ENCODE data around the gene CHST5.
"Not testable (repeated sequence)": the region's sequence is repeated elsewhere in the genome, so short reads cannot be mapped to it uniquely, and the experiment has no call there.

CHST5 gene

GRCh38 chr16:75514296-75514695 lies 21.6 kb downstream of the CHST5 start:
- DNase-seq (ENCODE audit: low read depth in 2 of 2, low spot score in 1 of 2) = no peak

- DNase-seq (ENCODE audit: low read depth in 2 of 2, low spot score in 1 of 2) = no peak
Observed at GRCh38 chr16:75506574-75506973, 29.3 kb downstream of the CHST5 start.

- DNase-seq (ENCODE audit: low read depth in 2 of 2, low spot score in 1 of 2) = no peak
Observed at GRCh38 chr16:75506107-75506506, 29.8 kb downstream of the CHST5 start.

- no peak for DNase-seq (ENCODE audit: low read depth in 2 of 2, low spot score in 1 of 2)
Observed at GRCh38 chr16:75503801-75504200, 32.1 kb downstream of the CHST5 start.

GRCh38 chr16:75502916-75503605 lies 32.8 kb downstream of the CHST5 start:
- DNase-seq (ENCODE audit: low read depth in 2 of 2, low spot score in 1 of 2) = no peak

GRCh38 chr16:75501820-75502219 lies 34.1 kb downstream of the CHST5 start:
- not testable (repeated sequence) for DNase-seq (ENCODE audit: low read depth in 2 of 2, low spot score in 1 of 2)

GRCh38 chr16:75501359-75501758 lies 34.5 kb downstream of the CHST5 start:
- no peak for DNase-seq (ENCODE audit: low read depth in 2 of 2, low spot score in 1 of 2)

- not testable (repeated sequence) for DNase-seq (ENCODE audit: low read depth in 2 of 2, low spot score in 1 of 2)
Observed at GRCh38 chr16:75498605-75499322, 37.1 kb downstream of the CHST5 start.

GRCh38 chr16:75497558-75497957 lies 38.4 kb downstream of the CHST5 start:
- no peak for DNase-seq (ENCODE audit: low read depth in 2 of 2, low spot score in 1 of 2)

- no peak for DNase-seq (ENCODE audit: low read depth in 2 of 2, low spot score in 1 of 2)
Observed at GRCh38 chr16:75495076-75495674, 40.7 kb downstream of the CHST5 start, which contains the start of gene CHST6. Gene CHST6, minus strand, starts transcription at chr16:75495441. Its CDS starts 15,613 bp downstream, at chr16:75479828.

- no peak for DNase-seq (ENCODE audit: low read depth in 2 of 2, low spot score in 1 of 2)
Observed at GRCh38 chr16:75494661-75495075, 41.2 kb downstream of the CHST5 start.

GRCh38 chr16:75494184-75494583 lies 41.7 kb downstream of the CHST5 start:
- DNase-seq (ENCODE audit: low read depth in 2 of 2, low spot score in 1 of 2) = no peak

GRCh38 chr16:75491876-75492275 lies 44.0 kb downstream of the CHST5 start:
- no peak for DNase-seq (ENCODE audit: low read depth in 2 of 2, low spot score in 1 of 2)

- DNase-seq (ENCODE audit: low read depth in 2 of 2, low spot score in 1 of 2) = no peak
Observed at GRCh38 chr16:75488322-75488721, 47.6 kb downstream of the CHST5 start.

- no peak for DNase-seq (ENCODE audit: low read depth in 2 of 2, low spot score in 1 of 2)
Observed at GRCh38 chr16:75486676-75487313, 49.1 kb downstream of the CHST5 start.

GRCh38 chr16:75486014-75486675 lies 49.8 kb downstream of the CHST5 start:
- no peak for DNase-seq (ENCODE audit: low read depth in 2 of 2, low spot score in 1 of 2)

GRCh38 chr16:75485230-75486013 lies 50.5 kb downstream of the CHST5 start:
- no peak for DNase-seq (ENCODE audit: low read depth in 2 of 2, low spot score in 1 of 2)

GRCh38 chr16:75483222-75483621 lies 52.7 kb downstream of the CHST5 start:
- DNase-seq (ENCODE audit: low read depth in 2 of 2, low spot score in 1 of 2) = no peak

GRCh38 chr16:75482434-75483205 lies 53.3 kb downstream of the CHST5 start:
- no peak for DNase-seq (ENCODE audit: low read depth in 2 of 2, low spot score in 1 of 2)

- no peak for DNase-seq (ENCODE audit: low read depth in 2 of 2, low spot score in 1 of 2)
Observed at GRCh38 chr16:75481475-75481874, 54.4 kb downstream of the CHST5 start.

Measured in stimulated activated CD8-positive, alpha-beta memory T cell treated with anti-CD3 and anti-CD28 coated beads, Interleukin-4, amount 100 ng/mL, for 1 hour (primary cell).